ENCODE results near the gene PKD1.

GRCh38 chr16:2149630-2150417 lies 14.1 kb upstream of the PKD1 start:
- TF ChIP-seq POLR2AphosphoS5 (IDR thresholded peaks at IDR 0.05; ENCODE audit: low read depth, low read length): no peak
- TF ChIP-seq, protein P1, sequence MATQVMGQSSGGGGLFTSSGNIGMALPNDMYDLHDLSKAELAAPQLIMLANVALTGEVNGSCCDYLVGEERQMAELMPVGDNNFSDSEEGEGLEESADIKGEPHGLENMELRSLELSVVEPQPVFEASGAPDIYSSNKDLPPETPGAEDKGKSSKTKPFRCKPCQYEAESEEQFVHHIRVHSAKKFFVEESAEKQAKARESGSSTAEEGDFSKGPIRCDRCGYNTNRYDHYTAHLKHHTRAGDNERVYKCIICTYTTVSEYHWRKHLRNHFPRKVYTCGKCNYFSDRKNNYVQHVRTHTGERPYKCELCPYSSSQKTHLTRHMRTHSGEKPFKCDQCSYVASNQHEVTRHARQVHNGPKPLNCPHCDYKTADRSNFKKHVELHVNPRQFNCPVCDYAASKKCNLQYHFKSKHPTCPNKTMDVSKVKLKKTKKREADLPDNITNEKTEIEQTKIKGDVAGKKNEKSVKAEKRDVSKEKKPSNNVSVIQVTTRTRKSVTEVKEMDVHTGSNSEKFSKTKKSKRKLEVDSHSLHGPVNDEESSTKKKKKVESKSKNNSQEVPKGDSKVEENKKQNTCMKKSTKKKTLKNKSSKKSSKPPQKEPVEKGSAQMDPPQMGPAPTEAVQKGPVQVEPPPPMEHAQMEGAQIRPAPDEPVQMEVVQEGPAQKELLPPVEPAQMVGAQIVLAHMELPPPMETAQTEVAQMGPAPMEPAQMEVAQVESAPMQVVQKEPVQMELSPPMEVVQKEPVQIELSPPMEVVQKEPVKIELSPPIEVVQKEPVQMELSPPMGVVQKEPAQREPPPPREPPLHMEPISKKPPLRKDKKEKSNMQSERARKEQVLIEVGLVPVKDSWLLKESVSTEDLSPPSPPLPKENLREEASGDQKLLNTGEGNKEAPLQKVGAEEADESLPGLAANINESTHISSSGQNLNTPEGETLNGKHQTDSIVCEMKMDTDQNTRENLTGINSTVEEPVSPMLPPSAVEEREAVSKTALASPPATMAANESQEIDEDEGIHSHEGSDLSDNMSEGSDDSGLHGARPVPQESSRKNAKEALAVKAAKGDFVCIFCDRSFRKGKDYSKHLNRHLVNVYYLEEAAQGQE (IDR thresholded peaks at IDR 0.05; ENCODE audit: insufficient read depth in 1 of 2, low read depth in 2 of 2, low read length in 2 of 2): no peak

All from PFSK-1 (cell line).